ENCODE data around the gene PARVA.

Gene PARVA

GRCh38 chr11:12556788-12557384, 179.5 kb downstream of the PARVA start:
- Histone ChIP-seq H3K4me3 (ENCODE audit: insufficient read depth, low read depth, low read length, poor library complexity, severe bottlenecking) (no peak overlapping the region), H3K27ac (ENCODE audit: insufficient read depth, low read length, poor library complexity, severe bottlenecking) (no peak overlapping the region), H3K4me1 (ENCODE audit: control insufficient read depth, insufficient read depth, low read length, poor library complexity, severe bottlenecking) (no peaks in the 10 kb centered on the region), H3K9me3 (ENCODE audit: control insufficient read depth, low read length) (no peaks in the 10 kb centered on the region), H3K27me3 (replicated peaks; ENCODE audit: control insufficient read depth, insufficient read depth, low read length, poor library complexity, severe bottlenecking) (no peaks in the 10 kb centered on the region), H3K36me3 (ENCODE audit: control insufficient read depth, insufficient read depth, low read length) (no peaks in the 10 kb centered on the region)
- no peak for DNase-seq

- no peak for DNase-seq
- H3K9me3 ChIP-seq (ENCODE audit: control insufficient read depth, low read length), result no peaks in the 10 kb centered on the region
- H3K27ac ChIP-seq (ENCODE audit: insufficient read depth, low read length, poor library complexity, severe bottlenecking), result no peak overlapping the region
- H3K27me3 ChIP-seq (replicated peaks; ENCODE audit: control insufficient read depth, insufficient read depth, low read length, poor library complexity, severe bottlenecking), result no peaks in the 10 kb centered on the region
- no peak overlapping the region for H3K4me3 ChIP-seq (ENCODE audit: insufficient read depth, low read depth, low read length, poor library complexity, severe bottlenecking)
- H3K4me1 ChIP-seq (ENCODE audit: control insufficient read depth, insufficient read depth, low read length, poor library complexity, severe bottlenecking), result no peaks in the 10 kb centered on the region
- H3K36me3 ChIP-seq (ENCODE audit: control insufficient read depth, insufficient read depth, low read length), result no peaks in the 10 kb centered on the region
Observed at GRCh38 chr11:12559011-12559410, 181.6 kb downstream of the PARVA start.

DNA sequence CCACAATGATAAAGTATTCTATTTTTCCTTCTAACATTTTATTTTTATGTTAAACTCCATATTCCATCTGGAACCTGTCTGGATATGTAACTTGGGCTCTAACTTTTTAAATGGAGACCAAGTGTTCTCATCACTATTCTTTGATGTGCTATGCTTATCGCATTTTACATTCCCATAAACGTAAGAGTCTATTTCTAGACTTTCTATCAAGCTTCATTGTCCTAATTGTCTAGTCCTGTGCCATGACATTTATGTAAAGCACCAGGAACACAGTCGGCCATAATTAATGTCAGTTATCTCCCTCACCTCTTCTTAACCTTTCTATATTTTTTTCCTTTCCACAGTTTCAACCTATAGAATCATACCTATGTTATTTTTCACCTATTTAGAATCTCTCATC, 183.0 kb downstream of the PARVA start:
- Histone ChIP-seq H3K4me3 (ENCODE audit: insufficient read depth, low read depth, low read length, poor library complexity, severe bottlenecking) (no peak overlapping the region), H3K36me3 (ENCODE audit: control insufficient read depth, insufficient read depth, low read length) (no peaks in the 10 kb centered on the region), H3K27ac (ENCODE audit: insufficient read depth, low read length, poor library complexity, severe bottlenecking) (no peak overlapping the region), H3K9me3 (ENCODE audit: control insufficient read depth, low read length) (no peaks in the 10 kb centered on the region), H3K4me1 (ENCODE audit: control insufficient read depth, insufficient read depth, low read length, poor library complexity, severe bottlenecking) (no peaks in the 10 kb centered on the region), H3K27me3 (replicated peaks; ENCODE audit: control insufficient read depth, insufficient read depth, low read length, poor library complexity, severe bottlenecking) (no peaks in the 10 kb centered on the region)
- DNase-seq, result no peak

- Histone ChIP-seq H3K36me3 (ENCODE audit: control insufficient read depth, insufficient read depth, low read length) (no peaks in the 10 kb centered on the region), H3K27me3 (replicated peaks; ENCODE audit: control insufficient read depth, insufficient read depth, low read length, poor library complexity, severe bottlenecking) (no peaks in the 10 kb centered on the region), H3K4me3 (ENCODE audit: insufficient read depth, low read depth, low read length, poor library complexity, severe bottlenecking) (no peak overlapping the region), H3K9me3 (ENCODE audit: control insufficient read depth, low read length) (no peaks in the 10 kb centered on the region), H3K4me1 (ENCODE audit: control insufficient read depth, insufficient read depth, low read length, poor library complexity, severe bottlenecking) (no peaks in the 10 kb centered on the region), H3K27ac (ENCODE audit: insufficient read depth, low read length, poor library complexity, severe bottlenecking) (no peak overlapping the region)
- DNase-seq, result no peak
Observed at GRCh38 chr11:12560861-12561260, 183.5 kb downstream of the PARVA start.

DNA sequence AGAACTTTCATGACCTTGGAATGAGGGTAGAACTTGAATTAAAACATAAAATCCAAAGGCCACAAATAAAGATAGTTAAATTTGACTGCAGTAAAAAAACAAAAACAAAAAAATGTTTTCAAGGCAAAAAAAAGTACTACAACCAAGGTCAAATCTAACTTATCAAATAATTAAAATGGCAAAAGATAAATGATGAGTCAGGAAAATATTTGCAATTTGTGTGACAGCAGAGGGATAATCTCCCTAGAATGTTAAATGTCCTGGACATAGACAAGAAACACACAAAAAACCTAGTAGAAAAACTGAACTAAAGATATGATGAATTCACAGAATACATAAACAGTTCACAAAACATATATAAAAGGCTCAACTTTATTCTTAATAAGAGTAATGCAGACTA, 186.6 kb downstream of the PARVA start:
- no peak for DNase-seq
- Histone ChIP-seq H3K27ac (ENCODE audit: insufficient read depth, low read length, poor library complexity, severe bottlenecking) (no peak overlapping the region), H3K27me3 (replicated peaks; ENCODE audit: control insufficient read depth, insufficient read depth, low read length, poor library complexity, severe bottlenecking) (no peaks in the 10 kb centered on the region), H3K4me1 (ENCODE audit: control insufficient read depth, insufficient read depth, low read length, poor library complexity, severe bottlenecking) (no peaks in the 10 kb centered on the region), H3K9me3 (ENCODE audit: control insufficient read depth, low read length) (no peaks in the 10 kb centered on the region), H3K36me3 (ENCODE audit: control insufficient read depth, insufficient read depth, low read length) (no peaks in the 10 kb centered on the region), H3K4me3 (ENCODE audit: insufficient read depth, low read depth, low read length, poor library complexity, severe bottlenecking) (no peak overlapping the region)

- Histone ChIP-seq H3K27ac (ENCODE audit: insufficient read depth, low read length, poor library complexity, severe bottlenecking) (no peak overlapping the region), H3K4me3 (ENCODE audit: insufficient read depth, low read depth, low read length, poor library complexity, severe bottlenecking) (no peak overlapping the region), H3K4me1 (ENCODE audit: control insufficient read depth, insufficient read depth, low read length, poor library complexity, severe bottlenecking) (no peaks in the 10 kb centered on the region), H3K27me3 (replicated peaks; ENCODE audit: control insufficient read depth, insufficient read depth, low read length, poor library complexity, severe bottlenecking) (no peaks in the 10 kb centered on the region), H3K9me3 (ENCODE audit: control insufficient read depth, low read length) (no peaks in the 10 kb centered on the region), H3K36me3 (ENCODE audit: control insufficient read depth, insufficient read depth, low read length) (no peaks in the 10 kb centered on the region)
- DNase-seq, result no peak
Observed at GRCh38 chr11:12565406-12565805, 188.0 kb downstream of the PARVA start.

GRCh38 chr11:12567746-12568460, 190.5 kb downstream of the PARVA start:
- Histone ChIP-seq H3K9me3 (ENCODE audit: control insufficient read depth, low read length) (no peaks in the 10 kb centered on the region), H3K27me3 (replicated peaks; ENCODE audit: control insufficient read depth, insufficient read depth, low read length, poor library complexity, severe bottlenecking) (peaks cover 3% of the 10 kb centered on the region), H3K4me1 (ENCODE audit: control insufficient read depth, insufficient read depth, low read length, poor library complexity, severe bottlenecking) (no peaks in the 10 kb centered on the region), H3K36me3 (ENCODE audit: control insufficient read depth, insufficient read depth, low read length) (no peaks in the 10 kb centered on the region), H3K27ac (ENCODE audit: insufficient read depth, low read length, poor library complexity, severe bottlenecking) (no peak overlapping the region), H3K4me3 (ENCODE audit: insufficient read depth, low read depth, low read length, poor library complexity, severe bottlenecking) (no peak overlapping the region)
- DNase-seq, result no peak

DNA sequence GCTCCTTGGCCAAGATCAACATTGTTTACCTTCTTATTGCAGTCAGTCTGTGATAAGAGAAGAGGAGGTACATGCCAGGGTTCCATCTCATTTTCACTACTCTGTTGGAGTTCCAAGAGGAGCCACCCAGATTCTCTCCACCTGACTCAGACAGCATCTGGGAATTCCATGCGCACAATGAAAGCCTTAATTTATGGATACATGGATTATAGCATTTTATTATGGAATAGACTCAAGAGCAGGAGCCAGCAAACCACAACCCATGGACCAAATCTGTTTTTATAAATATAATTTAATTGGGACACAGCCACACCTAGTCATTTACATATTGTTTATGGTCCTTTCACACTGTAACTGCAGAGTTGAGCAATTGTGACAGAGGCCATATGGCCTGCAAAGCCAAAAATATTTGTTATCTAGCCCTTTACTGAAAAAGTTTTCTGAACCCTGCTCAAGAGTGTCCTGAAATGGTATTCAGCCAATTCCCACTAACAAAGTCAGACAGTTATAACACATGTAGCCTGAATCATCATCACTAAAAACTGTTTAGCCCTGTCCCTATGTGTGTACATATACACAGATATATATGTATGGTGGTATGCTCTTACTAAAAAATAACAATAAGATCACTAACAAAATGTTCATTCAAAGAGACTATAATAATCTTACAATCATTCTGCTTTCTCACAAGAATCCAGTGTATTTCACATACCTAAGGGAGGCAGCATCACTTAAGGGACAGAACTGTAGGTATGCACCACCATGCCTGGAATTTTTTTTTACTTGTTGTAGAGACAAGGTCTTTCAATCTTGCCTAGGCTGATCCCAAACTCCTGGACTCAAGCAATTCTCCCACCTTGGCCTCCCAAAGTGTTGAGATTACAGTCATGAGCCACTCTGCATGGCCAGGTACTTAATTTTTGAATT, 192.4 kb downstream of the PARVA start:
- no peaks in the 10 kb centered on the region for H3K4me1 ChIP-seq (ENCODE audit: control insufficient read depth, insufficient read depth, low read length, poor library complexity, severe bottlenecking)
- H3K9me3 ChIP-seq (ENCODE audit: control insufficient read depth, low read length), result no peaks in the 10 kb centered on the region
- H3K4me3 ChIP-seq (ENCODE audit: insufficient read depth, low read depth, low read length, poor library complexity, severe bottlenecking), result no peak overlapping the region
- no peak for DNase-seq
- no peak overlapping the region for H3K27ac ChIP-seq (ENCODE audit: insufficient read depth, low read length, poor library complexity, severe bottlenecking)
- no peaks in the 10 kb centered on the region for H3K36me3 ChIP-seq (ENCODE audit: control insufficient read depth, insufficient read depth, low read length)
- H3K27me3 ChIP-seq (replicated peaks; ENCODE audit: control insufficient read depth, insufficient read depth, low read length, poor library complexity, severe bottlenecking), result peaks cover 3% of the 10 kb centered on the region

DNA sequence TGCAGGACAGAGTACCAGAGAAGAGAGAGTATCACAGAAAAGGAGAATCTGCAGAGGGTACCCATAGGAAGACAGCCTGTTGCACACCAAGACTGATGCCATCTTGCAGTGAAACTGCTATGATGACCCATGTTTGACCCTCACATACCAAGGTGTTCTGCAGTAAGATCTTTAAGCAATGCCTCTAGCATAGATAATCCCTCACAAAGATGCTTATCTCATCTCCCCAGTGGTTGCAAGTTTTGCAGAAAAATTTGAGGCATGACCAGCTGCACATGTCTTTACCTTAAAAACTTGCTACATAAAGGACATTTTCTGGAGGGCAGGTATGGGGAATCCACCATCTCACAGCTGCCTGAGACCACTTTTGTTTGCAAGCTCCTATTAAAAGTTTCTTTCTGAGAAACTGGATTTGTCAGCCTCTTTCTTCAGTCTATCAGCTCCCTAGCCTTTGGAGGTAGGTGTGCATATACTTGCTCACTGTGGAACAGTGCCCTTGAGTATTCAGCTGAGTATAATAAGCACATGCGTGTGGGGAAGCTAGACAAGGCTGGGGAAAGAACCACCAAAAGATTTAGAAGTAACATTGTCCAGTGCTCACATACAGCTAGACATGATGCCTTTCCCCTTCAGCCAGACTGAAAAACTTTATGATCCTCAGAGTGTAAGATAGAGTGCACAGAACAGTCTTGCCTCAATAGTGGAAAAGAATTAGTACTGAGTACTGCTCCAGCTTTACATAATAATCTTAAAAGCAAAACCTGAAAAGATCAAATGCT, 196.5 kb downstream of the PARVA start:
- no peaks in the 10 kb centered on the region for H3K36me3 ChIP-seq (ENCODE audit: control insufficient read depth, insufficient read depth, low read length)
- H3K27ac ChIP-seq (ENCODE audit: insufficient read depth, low read length, poor library complexity, severe bottlenecking), result no peak overlapping the region
- H3K9me3 ChIP-seq (ENCODE audit: control insufficient read depth, low read length), result no peaks in the 10 kb centered on the region
- DNase-seq, result no peak
- H3K4me1 ChIP-seq (ENCODE audit: control insufficient read depth, insufficient read depth, low read length, poor library complexity, severe bottlenecking), result no peaks in the 10 kb centered on the region
- no peak overlapping the region for H3K4me3 ChIP-seq (ENCODE audit: insufficient read depth, low read depth, low read length, poor library complexity, severe bottlenecking)
- H3K27me3 ChIP-seq (replicated peaks; ENCODE audit: control insufficient read depth, insufficient read depth, low read length, poor library complexity, severe bottlenecking), result peaks cover 3% of the 10 kb centered on the region
